ENCODE measurements around the gene AMOTL2.

AMOTL2 gene

DNA sequence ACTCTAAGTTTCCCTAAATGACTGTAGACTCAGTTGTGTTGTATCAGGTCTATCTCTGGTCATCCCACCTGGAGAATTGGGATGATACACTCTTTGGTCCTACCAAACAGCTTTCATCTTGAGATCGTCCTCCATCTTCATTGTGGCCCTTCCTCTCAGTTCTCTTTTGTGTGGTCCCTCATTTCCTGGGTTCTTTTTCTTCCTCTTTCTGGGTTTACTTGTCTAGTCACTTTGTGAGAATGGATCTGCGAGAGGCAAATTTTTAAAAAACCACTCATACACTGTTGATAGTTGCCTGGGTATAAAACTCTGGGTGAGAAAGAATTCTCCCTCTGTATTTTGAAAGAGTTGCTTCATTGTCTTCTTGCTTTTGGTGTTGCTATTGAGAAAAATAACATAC, 6.0 kb upstream of the AMOTL2 start:
- in situ Hi-C loops (cut with MboI; ENCODE audit: low sequenced_read_pairs): no loop called here

DNA sequence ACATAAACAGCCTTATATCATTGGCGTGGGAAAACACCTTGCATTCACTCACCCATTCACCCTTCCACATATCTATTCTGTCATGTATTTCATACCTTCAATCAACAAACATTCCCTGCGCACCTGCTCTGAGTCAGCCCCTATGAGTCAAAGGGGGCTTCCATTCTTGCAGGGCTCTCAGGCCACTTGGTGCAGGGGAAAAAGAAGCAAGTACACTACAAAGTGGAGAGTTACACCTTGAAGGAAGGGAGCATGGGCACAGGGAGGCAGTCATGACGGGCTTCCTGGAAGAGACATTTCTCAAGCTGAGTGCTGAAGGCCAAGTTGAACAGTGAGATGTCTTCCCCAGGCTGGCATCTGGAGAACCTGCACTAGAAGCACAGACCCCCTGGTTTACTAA, 4.6 kb upstream of the AMOTL2 start:
- in situ Hi-C loops (cut with MboI; ENCODE audit: low sequenced_read_pairs): no loop called here

DNA sequence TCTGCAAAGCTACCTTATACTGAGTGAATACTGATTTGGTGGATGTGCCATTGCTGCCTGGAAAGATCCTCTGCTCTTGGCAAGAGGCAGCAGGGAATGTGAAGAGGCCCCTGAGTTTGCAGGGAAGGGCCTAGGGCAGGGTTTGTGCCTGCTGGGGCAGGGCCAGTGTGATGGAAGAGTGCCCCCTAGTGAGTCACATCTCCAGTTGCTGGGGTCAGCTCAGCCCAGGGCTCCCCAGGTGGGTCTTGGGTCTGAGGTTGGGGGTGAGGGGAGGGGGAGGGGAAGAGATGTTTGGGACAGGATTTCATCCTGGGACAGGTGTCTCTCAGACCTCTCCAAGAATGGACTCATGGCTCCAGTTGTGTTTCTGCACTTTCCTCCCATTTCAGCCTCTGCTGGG, 4.1 kb upstream of the AMOTL2 start:
- in situ Hi-C loops (cut with MboI; ENCODE audit: low sequenced_read_pairs): no loop called here

DNA sequence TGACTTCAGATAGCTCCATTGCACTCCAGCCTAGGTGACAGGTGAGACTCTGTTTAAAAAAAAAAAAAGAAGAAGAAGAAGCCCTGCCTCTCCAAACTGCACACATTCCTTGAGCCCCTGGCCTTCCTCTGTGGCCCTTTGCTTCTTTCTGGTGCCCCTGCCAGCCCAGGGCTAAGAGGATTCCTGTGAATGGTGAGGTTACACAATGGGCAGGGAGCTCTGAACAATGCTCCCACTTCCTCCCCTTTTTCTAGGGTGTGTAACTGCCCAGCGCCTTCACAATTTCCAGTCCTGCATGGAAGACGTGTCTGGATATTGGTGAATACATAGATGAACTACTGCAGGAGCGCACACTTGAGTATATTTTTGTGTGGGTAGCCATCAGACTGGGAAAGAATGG, 3.6 kb upstream of the AMOTL2 start:
- in situ Hi-C loops (cut with MboI; ENCODE audit: low sequenced_read_pairs): no loop called here

DNA sequence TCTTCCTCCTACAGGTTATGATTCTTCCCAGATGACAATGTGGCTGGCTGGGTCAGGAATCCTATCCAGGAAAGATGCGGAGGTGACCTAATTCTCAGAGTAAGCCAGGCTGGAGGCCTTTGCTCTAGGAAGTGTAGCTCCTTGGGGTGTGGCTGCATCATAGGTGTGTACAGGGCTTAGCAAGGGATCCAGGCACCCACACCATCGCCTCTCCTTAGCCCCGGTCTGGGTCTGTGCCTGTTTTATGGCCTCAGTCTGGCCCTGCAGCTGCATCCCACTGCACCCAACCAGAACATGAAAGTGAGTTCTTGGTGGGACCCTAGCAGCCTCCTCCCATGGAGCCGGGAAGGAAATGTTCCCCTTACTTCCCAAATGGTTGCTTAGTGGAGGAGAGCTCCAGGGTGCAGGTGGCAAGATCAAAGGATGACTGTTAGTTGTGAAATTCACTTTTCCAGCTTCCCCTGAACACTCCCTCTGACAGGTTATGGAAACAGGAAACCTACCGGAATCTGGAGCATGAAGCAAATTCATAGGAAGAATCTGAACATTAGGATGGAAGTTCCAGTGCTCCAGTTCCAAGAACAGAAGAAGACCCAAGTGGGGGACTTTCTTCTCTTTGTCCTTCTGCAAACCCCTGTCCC, 2.7 kb upstream of the AMOTL2 start:
- in situ Hi-C loops (cut with MboI; ENCODE audit: low sequenced_read_pairs): no loop called here

DNA sequence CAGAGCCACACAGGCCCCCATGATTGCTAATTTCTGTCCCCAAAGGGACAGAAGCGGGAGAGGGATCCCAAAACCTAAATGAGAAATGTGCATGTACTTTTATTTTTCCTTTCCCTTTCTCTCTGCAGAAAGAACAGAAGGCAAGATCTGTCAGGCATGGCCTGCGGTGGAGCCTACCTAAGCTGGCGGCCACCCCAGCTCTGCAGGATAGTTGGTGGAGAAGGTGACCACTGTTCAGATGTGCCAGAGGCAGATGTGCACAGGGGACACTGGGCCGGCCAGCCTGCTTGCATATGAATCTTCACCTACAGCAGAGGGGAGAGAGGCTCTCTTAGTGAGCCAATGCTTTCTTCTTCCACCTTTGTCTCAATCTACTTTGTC, 2.1 kb upstream of the AMOTL2 start:
- in situ Hi-C loops (cut with MboI; ENCODE audit: low sequenced_read_pairs): no loop called here

DNA sequence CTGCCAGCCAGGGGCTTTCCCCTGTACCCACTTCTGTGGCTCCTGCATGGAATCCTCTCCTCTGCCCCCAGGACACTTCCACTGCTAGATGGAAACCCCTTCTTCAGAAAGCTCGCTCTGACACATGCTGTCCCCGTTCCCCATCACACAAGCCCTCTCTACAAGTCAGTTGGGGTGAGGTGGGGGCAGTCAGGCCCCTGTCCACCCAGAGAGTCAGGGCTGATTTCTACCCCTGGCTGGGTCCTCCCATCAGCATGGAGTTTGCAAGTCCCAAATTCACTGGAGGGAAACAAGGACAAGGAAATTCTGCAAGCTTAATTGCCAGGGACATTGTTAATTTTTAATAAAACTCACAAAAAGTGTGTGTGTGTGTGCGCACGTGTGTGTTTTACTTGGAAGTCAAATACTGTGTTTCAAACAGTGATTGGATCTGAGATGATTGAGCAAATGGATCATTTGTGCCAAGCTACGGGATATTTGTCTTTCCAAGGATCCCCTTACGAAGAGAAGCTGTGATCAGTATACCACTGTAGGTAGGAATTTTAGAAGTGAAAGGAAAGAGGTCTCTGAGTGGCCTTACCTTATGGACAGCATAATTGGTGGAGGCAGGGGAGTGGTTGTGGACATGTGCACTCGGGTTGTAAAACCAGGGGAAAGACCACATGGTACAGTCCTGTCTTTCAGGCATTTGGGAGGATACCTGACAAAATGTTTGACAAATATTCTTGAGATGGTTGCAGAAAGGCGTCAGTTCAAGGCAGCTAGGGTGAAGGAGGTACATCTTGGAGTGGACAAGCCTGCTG, 1.5 kb upstream of the AMOTL2 start:
- in situ Hi-C loops (cut with MboI; ENCODE audit: low sequenced_read_pairs): no loop called here

DNA sequence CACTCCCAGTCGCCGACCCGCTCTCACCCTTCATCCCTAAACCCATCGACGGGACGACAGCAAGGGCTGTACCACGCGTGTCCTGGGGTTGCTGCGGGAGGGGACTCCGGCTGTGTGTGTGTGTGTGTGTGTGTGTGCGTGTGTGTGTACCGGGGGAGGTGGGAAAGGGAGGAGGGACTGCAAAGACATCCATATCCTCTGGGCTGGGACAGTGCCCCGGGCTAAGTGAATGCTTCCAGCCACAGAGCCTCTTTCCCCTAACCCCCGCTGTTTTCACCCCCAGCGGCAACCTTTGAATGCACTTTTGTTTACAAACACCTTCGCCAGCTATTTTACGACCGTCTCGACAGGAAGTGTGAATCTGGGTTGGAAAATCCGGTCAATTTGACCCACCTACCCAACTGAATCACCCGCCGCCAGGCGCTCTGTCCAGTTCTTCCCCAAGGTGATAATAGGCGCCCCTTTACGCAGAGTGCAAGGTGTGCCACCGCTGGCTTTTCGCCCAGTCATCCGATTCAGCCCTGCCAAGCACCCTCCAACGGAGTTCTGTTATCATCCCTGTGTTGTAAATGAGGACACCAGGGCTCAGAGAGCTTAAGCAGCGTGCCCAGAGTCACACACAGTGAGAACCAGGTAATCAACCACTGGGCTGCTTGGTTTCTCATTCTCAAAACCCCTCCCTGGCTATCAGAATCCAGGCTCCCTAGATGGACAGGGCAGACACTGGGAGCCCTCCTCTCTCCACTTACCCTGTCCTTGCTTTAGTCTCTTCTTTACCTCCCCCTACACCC, 739 bp upstream of the AMOTL2 start:
- in situ Hi-C loops (cut with MboI; ENCODE audit: low sequenced_read_pairs): no loop called here

DNA sequence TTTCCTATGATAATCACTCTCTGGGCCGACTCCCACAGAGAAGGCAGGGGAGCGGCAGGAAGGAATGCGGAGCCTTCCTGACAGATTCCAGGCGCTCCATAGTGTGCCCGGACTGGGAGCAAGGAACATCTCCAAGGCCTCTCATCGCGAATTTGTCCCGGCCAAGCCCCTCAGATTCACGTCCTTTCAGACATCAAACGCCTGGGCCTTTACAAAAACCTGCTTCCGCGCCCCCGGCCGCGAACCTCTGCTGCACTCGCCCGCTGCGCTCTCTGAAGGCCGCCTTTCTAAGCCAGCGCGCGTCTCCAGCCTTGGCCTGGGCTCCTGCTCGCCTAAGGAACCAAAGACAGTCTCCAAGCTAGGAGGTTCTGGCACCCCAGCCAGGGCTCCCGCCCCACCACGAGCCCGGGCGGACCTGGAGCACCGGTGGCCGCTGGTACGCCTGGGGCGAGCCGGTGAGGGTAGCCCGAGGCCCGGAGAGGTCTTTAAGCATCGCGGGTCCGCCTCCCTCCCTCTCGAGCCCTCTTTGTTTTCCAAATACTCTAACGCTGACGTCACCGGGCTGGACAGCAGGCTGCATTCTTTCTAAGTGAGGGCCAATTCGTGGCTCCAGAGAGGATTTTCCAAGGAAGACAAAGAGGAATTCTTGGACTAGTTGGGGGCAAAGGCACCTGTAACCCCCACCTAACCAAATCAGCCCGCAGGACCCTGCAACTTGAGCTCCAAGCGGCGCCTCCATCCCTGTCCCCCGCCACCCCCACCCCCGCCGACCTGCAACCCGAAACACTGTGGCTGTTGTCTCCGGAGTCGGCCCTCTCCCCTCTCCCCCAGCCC, 759 bp downstream of the AMOTL2 start:
- in situ Hi-C loops (cut with MboI; ENCODE audit: low sequenced_read_pairs): no loop called here

DNA sequence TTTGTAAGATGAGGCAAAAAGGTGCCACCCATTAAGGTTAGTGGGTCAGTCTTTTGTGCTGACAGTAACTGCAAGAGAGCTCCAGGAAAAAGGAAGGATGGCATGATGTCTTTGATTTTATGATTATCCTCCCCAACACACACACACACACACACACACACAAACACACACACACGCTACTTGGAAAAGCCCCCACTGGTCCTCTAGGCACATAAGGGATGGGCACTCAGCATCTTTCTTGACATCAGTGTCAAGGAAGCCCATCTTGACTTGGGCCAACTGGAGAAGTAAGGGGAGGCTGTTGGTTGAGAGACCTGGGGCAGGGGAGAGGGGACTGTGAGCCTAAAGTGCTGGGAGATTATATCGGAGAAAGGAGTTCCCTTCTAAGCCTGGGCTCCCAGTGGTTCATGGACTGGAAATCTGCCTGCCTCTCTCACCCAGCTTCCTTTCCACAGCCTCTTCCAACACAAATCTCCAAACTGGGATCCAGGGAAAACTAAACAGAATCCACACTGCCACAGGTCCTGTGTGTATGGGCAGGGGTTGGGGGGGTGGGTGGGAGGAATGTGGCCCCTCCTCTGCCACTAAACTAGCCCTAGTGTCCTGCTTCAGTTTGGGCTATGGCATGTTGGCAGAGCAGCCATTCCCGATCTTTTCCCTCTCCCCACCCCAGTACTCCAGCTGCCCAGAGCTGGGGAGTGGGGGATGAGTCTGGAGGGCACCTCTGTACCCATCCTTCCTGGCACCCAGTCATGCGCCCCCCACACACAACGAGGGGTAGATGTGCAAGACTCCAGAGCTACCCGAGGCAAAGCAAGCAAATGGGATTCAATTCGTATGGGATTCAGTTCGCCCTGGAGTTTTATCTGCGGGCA, 1.6 kb downstream of the AMOTL2 start:
- in situ Hi-C loops (cut with MboI; ENCODE audit: low sequenced_read_pairs): no loop called here

DNA sequence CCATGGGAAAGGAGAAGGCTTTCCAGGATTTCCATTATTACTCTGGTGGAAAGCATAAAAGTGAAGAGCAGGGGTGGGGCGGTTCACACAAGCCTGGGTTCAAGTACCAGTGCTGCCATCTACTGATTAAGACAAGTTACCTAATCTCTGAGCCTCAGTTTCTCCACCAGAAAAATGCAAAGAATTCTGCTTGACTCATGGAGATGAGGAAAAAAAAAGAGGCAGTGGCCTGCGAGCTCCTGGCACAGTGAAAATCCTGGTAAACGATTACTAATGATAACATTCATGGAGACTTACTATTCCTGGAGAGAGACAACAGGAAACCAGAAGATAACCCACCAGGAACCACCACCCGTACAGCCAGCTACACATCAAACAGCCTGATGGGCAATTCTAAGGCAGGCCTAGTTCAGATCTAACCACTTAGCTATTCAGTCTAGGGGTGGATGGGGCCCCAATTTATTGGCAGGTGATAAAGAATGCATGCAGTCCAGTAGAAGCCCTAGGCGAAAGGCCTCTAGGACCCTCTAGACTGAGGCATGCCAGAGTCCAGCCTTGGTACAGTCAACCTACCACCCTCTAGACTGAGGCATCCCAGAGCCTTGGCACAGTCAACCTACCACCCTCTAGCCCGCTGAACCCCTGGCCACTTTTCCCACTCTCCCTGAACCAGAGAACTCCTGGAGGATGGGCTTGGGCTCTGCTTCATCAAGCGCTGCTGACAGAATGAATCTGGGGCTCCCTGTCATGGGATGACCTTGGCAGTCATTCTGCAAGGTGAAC, 2.5 kb downstream of the AMOTL2 start:
- in situ Hi-C loops (cut with MboI; ENCODE audit: low sequenced_read_pairs): no loop called here

DNA sequence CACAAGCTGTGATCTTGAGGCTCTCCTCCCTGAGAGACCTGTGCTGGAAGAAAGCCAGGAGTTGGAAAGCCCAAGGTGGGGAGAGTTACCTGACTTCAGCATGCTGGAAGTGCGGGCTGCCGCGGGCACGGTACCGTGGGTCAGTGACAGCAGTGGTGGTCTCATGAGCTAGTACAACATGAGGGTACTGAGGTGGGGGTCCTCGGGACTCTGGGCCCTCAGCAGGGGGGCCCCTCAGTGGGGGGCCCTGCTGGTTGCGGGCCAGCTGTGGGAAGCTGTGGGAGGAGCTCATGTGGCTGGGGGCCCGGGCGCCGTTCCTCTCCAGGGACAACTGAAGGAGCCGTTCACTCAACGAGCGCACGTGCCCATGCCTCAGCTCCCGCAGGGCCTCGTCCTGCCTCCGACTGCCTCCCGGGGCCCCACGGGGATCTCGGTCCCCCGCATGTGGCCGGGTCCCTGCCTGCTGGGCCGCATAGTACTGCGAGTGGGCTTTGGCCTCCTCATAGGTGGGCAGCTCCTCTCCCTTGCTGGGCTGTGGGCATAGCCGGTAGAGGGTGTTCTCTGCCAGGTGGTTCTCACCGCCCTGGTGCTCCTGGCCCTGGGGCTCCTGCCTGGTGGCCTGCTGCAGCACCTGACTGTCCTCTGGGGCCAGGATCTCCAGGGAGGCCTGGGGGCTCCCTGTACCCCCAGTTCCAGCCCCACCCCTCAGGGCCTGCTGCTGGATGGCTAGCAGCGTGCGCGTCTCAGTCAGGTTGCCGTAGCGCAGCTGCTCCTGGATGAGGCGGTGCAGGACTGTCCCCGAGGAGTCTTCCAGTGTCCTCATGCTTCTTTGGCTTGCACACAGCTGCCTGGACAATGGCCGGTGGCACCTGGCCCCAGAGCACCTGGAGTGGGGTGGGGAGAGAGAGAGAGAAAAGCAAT, 3.4 kb downstream of the AMOTL2 start:
- in situ Hi-C loops (cut with MboI; ENCODE audit: low sequenced_read_pairs): no loop called here

DNA sequence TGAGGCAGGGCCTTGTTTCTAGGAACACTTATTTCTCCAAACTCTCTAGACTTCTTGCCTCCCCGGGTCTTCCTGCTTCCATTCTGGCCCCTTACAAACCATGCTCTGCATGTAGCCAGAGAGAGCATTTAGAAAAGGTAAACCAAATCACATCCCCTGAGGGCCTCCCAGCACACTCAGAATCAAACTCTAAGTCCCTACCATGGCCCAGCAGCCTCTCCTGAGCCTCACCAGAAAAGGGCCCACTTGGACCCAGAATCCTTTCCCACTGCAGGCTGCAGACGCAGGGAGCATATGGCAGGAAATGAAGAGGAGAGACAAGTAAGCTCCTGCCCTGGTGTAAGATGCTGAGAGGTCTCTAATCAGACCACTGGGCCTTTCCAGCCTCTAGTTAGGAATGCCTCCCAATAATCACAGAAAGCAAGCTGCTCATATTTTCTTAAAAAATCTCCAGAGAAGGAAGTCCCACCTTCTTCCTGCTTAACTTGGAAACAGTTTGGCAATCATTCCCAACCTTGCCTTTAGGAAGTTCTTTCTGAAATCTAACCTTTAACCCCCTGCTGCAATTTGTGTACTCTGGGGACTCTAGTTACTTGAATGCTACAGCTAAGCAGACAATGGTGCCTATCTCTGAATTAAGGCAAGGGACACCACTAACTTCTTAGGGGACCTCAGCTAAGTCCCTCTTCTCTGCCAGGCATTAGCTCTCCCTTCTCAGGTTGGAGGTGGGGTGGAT, 4.2 kb downstream of the AMOTL2 start:
- in situ Hi-C loops (cut with MboI; ENCODE audit: low sequenced_read_pairs): no loop called here

DNA sequence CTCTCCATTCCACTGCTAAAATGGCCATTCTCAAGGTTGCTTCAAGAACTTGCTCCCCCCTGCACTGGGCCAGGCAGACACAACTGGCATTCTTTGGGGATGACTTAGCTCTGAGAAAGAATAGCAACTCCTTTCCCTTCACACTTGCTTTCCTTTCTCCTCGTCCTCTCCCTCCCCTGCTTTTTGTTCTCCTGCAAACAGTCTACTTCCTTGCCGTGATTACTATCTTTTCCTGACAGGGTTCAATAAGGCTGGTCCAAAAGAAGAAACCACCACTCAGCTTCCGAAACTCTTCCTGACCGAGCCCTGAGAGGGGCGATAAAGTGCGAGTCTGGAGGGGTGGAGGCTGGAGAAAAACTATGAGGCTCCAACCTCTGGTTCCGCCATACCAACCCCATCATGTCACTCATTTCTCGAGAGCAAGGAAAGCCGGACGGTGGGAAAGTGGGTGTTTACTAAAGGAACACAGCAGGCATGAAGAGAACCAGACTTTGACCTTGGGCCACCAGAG, 5.0 kb downstream of the AMOTL2 start:
- in situ Hi-C loops (cut with MboI; ENCODE audit: low sequenced_read_pairs): no loop called here

DNA sequence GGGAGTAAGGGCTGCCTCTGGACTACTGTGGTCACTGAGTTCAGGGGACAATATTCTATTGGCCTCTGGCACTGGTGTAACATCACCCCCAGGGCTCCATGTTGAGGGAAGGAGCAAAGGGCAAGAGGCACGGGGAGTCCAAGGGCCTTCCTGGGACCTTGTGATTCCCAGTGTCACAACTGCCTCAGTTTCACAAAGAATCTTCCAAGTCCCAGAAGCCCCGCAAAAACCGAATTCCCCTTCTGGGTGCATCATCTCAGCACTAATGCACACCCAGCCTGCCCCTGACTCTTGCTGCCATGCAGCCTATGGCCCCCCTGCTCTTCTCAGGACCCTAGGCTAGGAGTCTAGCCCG, 5.5 kb downstream of the AMOTL2 start:
- in situ Hi-C loops (cut with MboI; ENCODE audit: low sequenced_read_pairs): no loop called here

DNA sequence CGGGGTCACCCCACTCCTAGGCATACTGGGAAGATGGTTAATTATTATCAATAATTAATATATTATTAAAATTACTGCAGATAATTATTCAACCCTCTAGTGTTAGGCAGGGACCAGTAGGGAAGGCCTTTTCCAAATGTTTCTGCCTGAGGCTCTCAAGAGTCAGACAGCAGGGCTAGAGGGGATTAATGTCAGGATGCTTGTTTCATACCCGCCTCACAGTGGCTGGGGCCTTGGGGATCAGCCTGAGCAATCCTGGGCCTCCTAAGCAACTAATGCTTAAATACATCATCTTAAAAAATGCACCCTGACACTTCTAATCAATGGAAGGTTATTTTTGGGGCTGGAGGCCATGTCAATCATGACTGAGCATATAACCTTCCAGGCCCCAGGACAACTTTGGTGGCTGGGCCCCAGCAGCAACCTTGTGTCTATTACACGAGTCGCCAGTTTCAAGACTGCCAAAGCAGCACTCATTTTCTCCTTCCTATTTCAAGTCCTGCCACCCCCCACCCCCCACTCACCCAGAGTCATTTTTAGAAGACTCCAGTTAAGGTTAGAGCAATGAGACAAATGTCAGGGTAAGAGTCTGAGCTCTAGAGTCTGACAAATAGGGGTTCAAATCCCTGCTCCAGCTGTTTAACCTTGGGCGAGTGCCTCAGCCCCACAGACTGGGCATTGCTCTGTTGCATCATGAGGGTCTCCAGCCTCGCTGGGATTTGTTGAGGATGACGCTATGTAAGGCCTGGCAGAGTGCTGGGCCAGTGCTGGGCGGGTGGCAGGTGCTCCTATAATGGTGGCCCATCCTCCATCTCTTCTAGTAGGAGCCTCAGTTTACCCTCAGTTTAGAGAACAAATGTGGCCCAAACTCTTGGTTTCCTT, 6.1 kb downstream of the AMOTL2 start:
- in situ Hi-C loops (cut with MboI; ENCODE audit: low sequenced_read_pairs): no loop called here
